GM21619 (cell line): ENCODE measurements around the gene PI4KB.

Experiments
- ATAC-seq: cut with Tn5 transposase; IDR thresholded peaks from one replicate; pipeline ENCODE4 v1.9.1; 2021; ENCODE audit not compliant: unreplicated experiment

Gene PI4KB

DNA sequence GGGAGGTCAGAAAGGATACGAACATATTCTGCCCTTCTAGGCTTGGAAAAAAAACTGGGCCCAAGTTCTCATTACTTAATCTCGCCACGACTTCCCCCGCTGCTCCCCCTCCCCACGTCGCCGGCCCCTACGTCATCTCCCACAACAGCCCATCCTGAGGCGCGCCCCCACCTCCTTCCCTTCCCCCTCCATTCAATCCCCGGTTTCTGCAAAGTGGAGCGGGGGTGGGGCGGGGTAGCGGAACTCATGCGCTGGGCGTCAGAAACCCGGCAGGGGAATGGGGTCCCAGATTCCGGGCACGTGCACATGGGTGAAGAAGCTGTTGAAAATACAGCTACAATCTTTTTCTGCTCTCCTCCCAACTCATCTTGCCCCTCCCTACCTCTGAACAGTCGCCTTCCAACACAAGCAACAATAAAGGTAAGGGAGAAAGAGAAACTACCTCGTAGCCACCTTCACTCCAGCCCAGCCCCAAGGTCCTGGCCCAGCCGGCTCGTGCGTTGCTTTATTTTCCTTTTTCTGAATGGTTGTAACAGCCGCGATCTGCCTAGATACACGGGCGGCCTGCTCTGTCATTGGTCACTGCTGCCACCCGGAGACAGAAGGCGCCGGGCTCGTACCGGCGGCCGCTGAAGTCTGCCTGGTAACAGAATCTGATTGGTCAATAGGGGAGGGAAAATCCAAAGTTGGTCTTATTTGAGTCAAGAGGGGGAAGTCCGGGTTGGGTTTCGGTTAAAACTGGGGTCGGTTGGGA lies 19.7 kb upstream of the PI4KB start, which contains the start of gene RFX5:
Gene RFX5 (minus strand): TSS at position 484 of the 754 bp plus-strand sequence. CDS start 932 bp downstream, outside the sequence.
- ATAC-seq: peak; percentile 93

DNA sequence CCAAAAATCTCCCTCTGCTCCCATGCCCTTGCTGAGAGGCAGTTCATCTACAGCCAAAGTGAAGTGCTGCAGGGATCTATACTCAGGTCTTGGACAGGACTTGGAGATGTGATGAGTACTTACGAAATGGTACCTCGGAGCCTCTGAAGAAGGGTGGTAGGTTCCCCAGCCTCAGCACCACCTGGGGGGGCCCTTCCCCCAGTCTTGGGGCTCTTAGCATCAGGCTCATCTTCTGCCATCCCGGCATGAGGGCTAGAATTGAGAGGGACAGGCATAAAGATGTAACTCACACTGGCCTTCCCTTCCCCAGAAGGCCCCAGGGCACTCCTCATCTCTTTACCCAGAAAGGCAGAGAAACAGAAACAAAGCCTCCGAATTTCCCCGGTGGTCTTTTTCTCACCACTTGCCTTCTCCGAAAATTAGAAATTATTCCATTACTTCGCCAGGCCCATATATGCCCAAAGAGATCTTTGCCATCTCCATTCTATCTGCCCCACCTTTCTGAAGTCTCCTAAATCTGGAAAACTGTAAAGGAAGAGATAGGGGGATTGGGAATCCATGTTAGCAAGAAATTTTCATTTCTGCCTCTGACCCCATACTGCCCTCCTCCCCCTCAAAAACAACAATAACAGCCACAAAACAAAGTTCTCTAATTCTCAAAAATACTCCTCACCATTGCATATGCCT lies 19.0 kb upstream of the PI4KB start:
- no peak for ATAC-seq

DNA sequence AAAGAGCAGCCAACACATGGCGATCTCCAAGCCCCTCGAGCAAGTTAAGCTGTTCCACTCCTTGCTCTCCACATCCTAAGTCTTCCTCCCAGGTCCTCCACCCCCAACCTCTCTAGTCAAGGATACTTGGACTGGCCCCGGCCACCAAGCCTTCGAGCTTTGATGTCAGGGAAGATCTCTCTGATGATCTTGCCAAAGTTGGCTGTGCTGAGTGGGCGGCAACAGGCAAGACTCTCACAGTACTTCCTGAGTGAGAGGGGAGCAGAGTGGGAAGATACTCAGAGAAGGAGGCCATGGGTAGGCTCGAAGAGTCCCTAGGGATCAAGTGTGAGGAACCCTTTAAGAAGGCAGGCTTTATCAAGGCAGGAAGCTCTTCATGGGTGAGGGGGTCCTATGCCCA lies 17.1 kb upstream of the PI4KB start:
- ATAC-seq: no peak

DNA sequence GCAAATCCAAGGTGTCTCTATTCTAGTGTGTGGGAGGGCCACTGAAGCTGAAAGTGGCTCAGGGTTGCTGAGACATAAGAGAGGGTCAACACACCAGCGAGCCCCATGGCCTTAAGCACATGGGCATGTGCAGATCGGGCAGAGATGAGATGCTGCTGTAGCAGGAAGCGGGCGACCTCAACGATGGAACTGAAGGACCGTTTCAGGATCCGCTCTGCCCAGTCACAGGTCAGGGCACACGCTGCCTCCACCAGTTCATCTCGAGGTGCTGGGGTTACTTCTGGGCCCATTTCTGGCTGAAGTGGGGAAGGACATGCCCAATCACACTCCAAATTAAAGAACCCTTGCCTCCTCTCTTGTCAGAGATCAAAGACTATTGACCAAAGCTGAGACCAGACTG lies 16.4 kb upstream of the PI4KB start:
- no peak for ATAC-seq

DNA sequence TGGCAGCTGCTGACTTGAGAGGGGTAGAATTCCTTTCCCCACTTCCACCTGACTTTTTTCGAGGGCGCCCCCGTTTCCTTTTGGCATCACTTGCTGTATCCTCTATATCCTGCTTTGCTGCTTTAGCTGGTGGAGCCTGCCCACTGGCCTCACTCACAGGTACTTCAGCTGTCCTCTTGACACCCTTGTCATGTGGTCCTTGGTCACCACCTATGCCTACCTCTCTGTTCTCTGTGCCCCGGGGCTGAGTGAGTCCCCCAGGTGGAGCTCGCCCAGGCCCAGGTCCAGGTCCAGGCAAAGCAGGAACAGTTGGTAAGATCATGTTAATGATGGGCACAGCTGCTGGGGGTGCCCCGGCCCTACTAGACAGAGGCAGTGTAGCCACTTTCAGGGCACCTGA lies 15.4 kb upstream of the PI4KB start:
- no peak for ATAC-seq

DNA sequence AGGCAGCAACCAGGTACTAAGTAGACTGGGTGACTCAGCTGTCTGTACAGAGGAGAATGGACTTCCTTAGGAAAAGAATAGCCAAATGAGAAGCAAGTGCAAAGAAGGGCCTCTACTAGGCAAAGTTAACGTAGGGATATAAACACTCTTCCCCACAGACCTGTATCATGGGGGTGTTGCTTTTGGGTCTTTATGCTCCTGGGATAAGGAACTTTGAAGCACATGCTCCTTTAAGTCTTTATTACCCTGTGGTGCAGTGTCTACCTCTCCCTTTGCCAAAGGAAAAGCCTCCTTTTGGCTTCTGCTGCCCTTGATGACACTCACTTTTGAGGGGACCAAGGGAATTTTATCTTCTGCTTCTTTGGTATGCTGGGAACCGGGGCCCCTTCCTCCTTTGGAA lies 14.8 kb upstream of the PI4KB start:
- no peak for ATAC-seq

DNA sequence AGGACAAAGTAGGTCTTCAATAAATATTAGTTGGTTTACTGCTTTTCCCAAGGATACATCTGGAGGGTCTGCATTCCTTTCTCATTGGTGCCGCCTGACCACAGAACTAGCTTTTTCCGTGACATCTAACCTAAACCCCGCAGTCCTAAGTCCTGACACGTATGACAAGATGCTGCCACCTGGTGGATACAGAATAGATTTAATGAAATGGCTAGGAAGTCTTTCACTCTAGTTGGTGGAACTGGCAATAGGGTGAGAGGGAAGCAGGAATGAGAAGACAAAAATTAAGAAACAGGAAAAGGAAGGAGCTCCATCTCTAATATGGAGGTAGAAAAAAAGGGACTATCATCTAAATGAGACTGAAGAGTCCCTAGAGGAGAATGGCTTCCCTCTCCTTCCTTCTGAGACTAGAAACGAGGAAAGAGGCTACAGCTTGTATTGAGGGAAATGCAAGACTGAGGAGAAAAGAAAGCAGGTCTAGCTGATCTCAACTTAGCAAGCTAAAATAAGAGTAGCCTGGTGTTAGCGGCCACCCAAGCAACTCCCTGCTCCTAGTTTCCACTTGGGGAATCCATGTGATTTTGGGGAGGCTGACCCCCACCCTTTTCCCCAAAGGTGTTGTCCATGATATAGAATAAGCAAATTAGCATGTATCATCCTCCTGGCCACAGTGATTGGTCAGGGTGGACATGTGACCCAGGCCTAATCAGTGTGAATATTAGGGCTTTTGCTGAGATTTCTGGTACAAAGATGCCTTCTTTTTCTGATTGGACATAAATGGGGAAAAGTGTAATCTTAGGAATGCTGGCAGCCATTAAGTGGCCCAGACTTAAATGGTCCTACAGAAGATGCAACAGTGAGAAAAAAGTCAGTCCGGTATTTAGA lies 13.9 kb upstream of the PI4KB start:
- no peak for ATAC-seq

DNA sequence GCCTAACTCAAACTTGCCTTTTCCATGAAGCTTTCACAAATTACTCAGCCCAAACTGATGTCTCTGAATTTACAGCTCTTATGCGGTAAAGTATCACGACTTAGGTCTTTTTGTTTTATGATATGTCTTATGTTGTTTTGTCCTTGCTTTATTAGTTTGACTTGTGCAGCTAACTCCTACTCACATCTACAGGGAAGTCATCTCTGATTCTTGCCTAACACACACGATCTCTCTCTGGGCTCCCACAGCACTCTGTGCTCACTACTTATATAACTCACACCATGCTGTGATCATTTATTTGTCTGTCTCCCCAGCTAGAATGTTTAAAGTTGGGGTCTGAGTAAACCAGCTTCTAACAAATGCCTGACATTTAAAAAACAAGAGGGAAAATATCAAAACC lies 9.3 kb upstream of the PI4KB start:
- no peak for ATAC-seq

DNA sequence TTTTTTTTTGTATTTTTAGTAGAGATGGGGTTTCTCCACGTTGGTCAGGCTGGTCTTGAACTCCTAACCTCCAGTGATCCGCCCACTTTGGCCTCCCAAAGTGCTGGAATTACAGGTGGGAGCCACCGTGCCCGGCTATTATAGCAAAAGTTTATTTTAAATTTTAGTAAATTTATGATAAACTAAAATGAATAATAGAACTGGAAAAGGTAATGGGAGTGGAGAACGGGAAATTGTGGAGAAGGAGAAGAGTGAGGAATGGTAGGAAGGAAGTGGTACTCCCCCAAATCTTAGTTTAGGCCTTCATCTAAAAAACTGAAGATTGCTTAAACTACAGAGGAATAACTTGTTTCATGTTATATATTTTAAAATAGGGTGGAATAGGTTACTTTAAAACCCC lies 7.6 kb upstream of the PI4KB start:
- no peak for ATAC-seq

DNA sequence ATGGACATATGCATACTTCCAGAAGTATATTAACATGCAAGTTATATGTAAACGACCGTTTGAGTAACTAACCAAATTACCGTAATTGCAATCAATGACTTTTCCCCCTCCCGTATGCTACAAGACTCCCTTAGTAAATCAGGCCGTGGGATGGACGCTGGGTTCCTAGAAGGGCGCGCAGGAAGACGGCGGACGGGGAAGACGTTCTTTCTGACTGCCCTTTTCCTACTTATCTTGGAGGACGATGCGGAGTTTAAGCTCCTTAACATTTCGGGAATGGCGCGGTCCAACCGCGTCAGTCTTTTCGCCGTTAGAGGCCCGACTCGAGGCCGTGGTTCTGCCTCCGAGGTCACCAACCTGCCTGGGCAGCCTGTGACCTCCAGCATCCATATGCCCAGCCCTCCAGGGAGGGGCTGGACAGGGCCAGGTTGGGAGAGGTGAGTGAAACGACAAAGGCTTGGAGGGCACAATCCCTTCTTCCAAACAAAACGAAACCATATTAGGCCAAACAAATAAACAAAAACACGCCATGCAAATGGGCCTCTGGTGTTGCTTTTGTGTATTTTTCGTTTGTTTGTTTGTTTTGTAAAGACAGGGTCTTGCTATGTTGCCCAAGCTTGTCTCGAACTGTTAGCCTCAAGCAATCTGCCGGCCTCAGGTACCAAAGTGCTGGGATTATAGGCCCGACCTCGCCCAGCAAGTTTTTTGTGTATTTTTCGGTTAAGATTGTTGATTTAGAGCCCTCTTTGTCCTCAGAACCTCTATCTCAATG lies 873 bp upstream of the PI4KB start:
- ATAC-seq: peak; percentile 12

DNA sequence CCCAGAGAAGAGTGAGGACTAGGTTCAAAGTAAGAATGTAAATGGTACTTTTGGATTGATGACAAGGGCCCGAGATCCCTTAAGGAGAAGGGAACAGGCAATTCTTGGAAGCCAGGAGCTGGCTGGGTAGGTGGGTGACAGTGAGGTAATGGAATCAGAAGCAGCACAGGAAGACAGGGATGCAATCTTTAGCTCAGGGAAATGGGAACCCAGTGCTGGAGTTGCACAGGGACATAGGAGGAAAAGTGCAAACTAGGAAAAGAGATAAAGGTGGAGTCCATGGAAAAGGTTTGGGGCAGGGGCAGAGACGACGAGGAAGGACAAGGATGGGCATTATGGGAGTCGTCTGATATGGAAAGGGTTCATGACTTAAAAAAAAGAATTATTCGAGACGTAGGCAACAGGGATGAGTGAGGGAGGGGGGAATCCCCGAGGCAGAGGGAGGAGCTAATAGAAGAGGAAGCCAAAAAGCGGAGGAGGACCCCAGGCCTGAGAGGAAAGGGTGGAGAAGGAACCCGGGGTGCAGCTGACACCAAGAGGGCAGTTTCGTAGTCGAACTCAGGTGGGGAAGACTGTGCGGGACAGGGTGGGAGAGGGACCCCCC lies 495 bp downstream of the PI4KB start:
- ATAC-seq: peak; percentile 49

DNA sequence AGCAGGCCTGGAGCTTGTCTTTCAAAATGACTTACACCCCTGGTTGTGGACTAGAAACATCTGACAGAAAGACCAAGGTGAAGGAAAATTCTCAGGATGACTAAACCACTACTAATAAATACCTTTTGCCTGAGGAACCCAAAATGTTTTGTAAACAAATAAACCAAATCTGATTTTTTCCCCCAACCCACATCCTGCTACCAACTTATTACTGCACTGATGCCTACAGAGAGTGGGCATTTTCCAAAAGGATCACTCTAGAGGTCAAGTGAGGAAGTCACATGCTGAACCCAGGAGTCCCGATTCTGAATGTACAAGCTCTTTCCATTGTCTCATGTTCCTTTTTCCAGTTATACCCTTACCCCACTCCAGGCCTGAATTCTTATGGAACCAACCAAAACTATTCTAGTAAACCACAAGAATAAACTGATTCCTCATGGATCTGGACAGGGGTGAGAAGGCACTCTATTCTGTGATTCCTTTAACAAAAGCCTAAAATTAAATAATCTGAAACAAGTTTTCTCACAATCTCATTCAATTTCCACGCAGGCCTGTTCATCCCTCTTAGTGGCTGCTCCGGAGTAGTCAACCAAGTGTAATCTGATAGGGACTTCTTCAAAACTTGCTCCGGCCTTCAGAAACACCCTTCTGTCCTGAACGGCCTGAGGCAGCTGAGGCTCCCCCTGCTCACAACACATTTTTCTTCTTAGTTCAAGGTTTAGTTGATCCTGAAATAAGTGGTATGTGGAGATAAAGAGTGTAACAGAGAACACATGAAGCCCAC lies 1.4 kb downstream of the PI4KB start:
- ATAC-seq: no peak

DNA sequence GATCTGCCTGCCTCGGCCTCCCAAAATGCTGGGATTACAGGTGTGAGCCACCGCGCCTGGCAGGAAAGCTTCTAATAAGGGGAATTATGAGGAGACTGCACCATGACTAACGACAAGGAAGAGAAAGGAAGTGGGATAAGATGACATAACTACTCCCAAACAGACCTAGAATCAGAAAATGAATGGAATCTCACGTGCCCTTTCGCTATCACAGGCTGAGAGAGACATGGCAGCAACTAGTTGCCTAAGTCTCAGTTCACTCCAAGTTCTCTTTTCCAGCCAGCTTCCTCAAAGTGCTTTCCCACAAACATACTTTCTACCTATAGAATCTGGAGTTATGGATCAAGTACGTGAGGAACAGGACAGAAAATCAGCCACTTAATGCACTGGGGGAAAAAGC lies 2.0 kb downstream of the PI4KB start:
- ATAC-seq: no peak

DNA sequence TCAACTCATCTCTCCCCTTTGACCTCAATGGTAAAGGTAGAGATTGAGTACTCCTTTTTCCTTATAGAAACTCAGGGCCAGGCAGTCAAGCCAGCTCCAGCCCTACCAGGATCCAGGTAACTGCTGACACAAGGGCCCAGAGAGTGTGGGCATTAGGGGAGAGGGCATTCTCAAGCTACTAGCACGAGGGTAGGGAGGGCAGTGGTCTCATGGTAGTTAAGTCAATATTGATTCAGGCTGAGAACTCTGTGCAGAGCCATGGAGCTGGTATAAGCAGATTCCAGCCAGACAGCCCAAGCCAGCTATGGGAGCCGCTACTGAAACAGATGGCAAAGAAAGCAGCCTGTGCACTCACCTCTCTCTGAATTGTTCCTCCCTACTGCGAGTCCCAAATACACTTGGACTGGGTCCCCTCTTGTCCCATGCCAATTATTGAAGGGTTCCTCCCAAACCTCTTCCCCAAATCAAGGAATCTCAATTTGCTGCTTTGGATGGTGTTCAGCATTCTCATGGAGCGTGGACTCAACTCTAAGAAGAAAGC lies 2.8 kb downstream of the PI4KB start:
- ATAC-seq: no peak

DNA sequence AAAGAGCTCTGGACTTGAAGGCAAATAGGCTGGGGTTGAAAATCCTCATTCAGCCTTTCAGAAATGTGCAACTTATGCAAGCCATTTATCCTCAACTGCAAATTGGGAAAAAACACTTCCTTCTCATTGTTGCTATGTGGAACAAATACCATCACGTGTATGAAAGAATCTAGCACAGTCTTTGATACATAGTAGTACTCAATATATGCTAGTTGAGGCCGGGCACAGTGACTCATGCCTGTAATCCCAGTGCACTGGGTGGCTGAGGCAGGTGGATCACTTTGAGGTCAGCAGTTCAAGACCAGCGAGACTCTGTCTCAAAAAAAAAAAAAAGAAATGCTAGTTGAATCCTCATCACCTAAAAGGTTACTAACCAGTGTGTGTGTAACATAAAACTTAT lies 8.2 kb downstream of the PI4KB start:
- no peak for ATAC-seq

DNA sequence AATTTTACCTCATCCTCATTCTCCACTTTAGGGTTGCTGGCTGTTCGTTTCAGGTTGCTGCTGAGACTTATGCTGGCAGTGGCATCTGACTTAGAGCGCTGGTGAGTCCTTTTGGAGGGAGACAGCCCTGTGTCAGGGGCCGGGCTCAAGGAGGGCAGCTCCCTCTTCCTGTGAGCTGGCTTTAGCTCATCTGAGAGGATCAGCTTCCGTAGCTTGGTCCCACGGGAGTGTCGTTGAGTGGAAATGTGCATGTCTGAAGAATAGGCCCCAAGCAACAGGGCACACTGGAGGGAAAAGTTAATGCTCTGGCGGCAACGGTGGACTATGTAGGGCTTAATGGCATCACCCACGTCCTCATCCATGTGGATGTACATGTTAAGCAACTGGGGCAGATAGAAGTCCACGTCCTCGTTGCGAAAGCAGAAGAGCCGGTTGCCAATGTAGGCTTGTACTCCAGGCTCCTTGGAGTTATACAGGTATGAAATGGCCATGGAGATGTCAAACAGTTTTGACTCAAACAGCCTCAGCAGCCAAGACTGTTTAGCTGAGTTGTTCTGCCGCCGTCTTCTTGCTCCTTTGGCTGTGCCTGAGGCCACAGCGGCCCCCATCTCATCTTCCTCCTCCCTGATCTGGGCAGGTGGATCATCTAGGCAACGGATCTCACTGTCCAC lies 11.5 kb downstream of the PI4KB start:
- no peak for ATAC-seq

DNA sequence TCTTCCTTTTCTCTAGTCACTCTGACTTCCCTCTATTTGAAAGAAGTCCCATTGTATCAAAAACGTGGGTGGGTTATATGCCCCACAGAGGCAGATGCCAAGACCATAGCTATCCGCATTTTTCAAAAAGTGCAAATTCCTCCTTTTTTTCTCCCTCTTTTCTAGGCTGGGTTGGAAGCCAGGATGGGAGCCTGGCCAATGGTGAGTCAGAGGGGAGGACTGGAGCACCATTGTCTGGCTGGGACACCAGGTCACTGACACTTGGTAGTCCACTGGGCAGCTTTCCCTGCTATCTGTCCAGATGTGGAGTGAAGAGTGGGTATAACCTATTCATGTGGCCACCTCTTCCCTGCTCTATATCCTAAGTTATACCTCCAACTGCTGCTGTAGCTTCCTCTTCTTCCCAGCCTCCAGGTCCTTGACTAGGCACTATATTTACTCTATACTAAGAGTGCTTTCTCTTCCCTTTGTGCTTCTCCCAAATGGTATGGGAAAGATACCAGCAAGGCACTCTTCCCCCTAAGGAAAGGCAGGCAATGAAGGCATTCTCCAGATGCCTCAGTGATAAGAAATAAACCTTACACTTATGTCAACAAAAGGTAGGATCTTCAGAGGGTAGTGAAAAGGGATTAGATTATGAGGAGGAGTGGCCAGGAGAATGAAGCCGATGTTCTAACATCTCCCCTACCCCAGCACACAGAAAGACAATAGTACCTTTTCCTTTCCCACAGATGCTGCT lies 12.9 kb downstream of the PI4KB start:
- ATAC-seq: no peak

DNA sequence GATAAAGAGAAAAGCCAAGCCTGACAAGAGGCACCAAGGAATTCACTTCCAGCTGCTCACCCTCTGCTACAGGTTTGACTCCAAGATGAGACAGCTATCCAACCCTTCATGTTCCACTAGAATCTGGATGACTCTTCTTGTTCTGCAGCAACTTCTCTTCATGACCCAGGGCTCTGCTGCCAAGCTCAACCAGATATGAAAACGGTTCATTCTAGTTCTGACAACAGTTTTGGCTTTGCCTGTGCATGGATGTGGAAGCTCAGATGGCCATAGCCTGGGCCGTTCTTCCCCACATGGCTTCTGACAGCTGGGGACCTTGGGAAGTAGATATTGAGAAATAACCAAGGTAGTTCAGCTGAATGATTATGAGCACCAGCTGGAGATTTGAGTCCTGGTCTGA lies 13.7 kb downstream of the PI4KB start:
- no peak for ATAC-seq
